Liver (tissue), 9 donors: ENCODE data around the gene SLC35E1. TPM values are rescaled to one million over a fixed set of nuclear protein-coding genes. Genes with fewer than 3 reads are reported as not detected.

ENCODE experiments used
- DNase-seq: peaks from one replicate; pipeline ENCODE4 v3.0.0-alpha.2; 2017; ENCODE audit warnings: low spot score
- H3K27ac ChIP-seq, 2 donors: one replicate each; pipeline ENCODE4 v1.7.0; 2013; ENCODE audit warnings: inconsistent platforms in 2 of 2, low read length in 2 of 2, control low read depth in 1 of 2, low read depth in 1 of 2, mild to moderate bottlenecking in 1 of 2
- H3K27me3 ChIP-seq, 4 donors: one replicate each; pipeline versions ENCODE4 v1.6.1 to v1.7.0; 2013; ENCODE audit warnings: low read length in 3 of 4, inconsistent platforms in 1 of 4, mild to moderate bottlenecking in 1 of 4, moderate library complexity in 1 of 4; ENCODE audit not compliant: control insufficient read depth in 4 of 4, insufficient read depth in 4 of 4
- H3K36me3 ChIP-seq, 4 donors: one replicate each; pipeline versions ENCODE4 v1.6.1 to v1.7.0; 2013; ENCODE audit warnings: low read length in 3 of 4, mild to moderate bottlenecking in 3 of 4, low read depth in 1 of 4, moderate library complexity in 1 of 4; ENCODE audit not compliant: control insufficient read depth in 4 of 4, insufficient read depth in 3 of 4
- H3K4me1 ChIP-seq, 4 donors: one replicate each; pipeline versions ENCODE4 v1.6.1 to v1.7.0; 2013; ENCODE audit warnings: low read length in 3 of 4, mild to moderate bottlenecking in 3 of 4, moderate library complexity in 1 of 4; ENCODE audit not compliant: control insufficient read depth in 4 of 4, insufficient read depth in 4 of 4
- H3K4me3 ChIP-seq, 3 donors: one replicate each; pipeline versions ENCODE4 v1.6.1 to v1.7.0; 2013; ENCODE audit warnings: low read length in 3 of 3, control low read depth in 1 of 3, low read depth in 1 of 3, mild to moderate bottlenecking in 1 of 3
- H3K9ac ChIP-seq, 2 donors: one replicate each; pipeline ENCODE4 v1.7.0; 2013; ENCODE audit warnings: low read length in 2 of 2, mild to moderate bottlenecking in 2 of 2, moderate library complexity in 2 of 2, control low read depth in 1 of 2, low read depth in 1 of 2
- H3K9me3 ChIP-seq, 4 donors: one replicate each; pipeline versions ENCODE4 v1.6.1 to v1.7.0; 2013; ENCODE audit warnings: low read length in 3 of 4; ENCODE audit not compliant: control insufficient read depth in 4 of 4
- CTCF ChIP-seq: fragments of 150-350 bp; IDR thresholded peaks from 2 replicates; pipeline ENCODE4 v1.5.1; 2017; ENCODE audit warnings: improper control_type of control experiment, low read depth, low read length; ENCODE audit not compliant: missing input control
- EGR1 ChIP-seq, 2 donors: IDR thresholded peaks; 2 replicates each; pipeline ENCODE4 v1.6.1; 2016 to 2018; ENCODE audit warnings: antibody characterized with exemption in 2 of 2, low read depth in 2 of 2
- FOXA1 ChIP-seq: IDR thresholded peaks from 2 replicates; pipeline ENCODE4 v1.6.1; 2016; ENCODE audit warnings: antibody characterized with exemption
- GABPA ChIP-seq, 2 donors: IDR thresholded peaks in 1 of 2; conservative IDR thresholded peaks in 1 of 2; 2 replicates each; pipeline ENCODE4 v1.6.1; 2016; ENCODE audit warnings: antibody characterized with exemption in 2 of 2, mild to moderate bottlenecking in 1 of 2, moderate library complexity in 1 of 2
- HNF4A ChIP-seq, 2 donors: conservative IDR thresholded peaks; 2 replicates each; pipeline ENCODE4 v1.6.1; 2016; ENCODE audit warnings: antibody characterized with exemption in 2 of 2, mild to moderate bottlenecking in 2 of 2
- HNF4G ChIP-seq: IDR thresholded peaks from 2 replicates; pipeline ENCODE4 v1.6.1; 2016; ENCODE audit warnings: antibody characterized with exemption
- JUND ChIP-seq, 2 donors: IDR thresholded peaks; 2 replicates each; pipeline ENCODE4 v1.6.1; 2016; ENCODE audit warnings: antibody characterized with exemption in 2 of 2
- MAX ChIP-seq: IDR thresholded peaks from 2 replicates; pipeline ENCODE4 v1.6.1; 2016; ENCODE audit warnings: antibody characterized with exemption
- NR2F2 ChIP-seq: IDR thresholded peaks from 2 replicates; pipeline ENCODE4 v1.6.1; 2016; ENCODE audit warnings: antibody characterized with exemption
- RAD21 ChIP-seq, 2 donors: IDR thresholded peaks; 2 replicates each; pipeline ENCODE4 v1.6.1; 2016; ENCODE audit warnings: antibody characterized with exemption in 2 of 2, mild to moderate bottlenecking in 2 of 2
- REST ChIP-seq: IDR thresholded peaks from 2 replicates; pipeline ENCODE4 v1.6.1; 2016; ENCODE audit warnings: antibody characterized with exemption, mild to moderate bottlenecking
- RXRA ChIP-seq, 2 donors: IDR thresholded peaks; 2 replicates each; pipeline ENCODE4 v1.6.1; 2017 to 2018; ENCODE audit warnings: antibody characterized with exemption in 2 of 2, mild to moderate bottlenecking in 1 of 2
- SP1 ChIP-seq: IDR thresholded peaks from 2 replicates; pipeline ENCODE4 v1.6.1; 2018; ENCODE audit warnings: antibody characterized with exemption, mild to moderate bottlenecking
- TAF1 ChIP-seq: conservative IDR thresholded peaks from 2 replicates; pipeline ENCODE4 v1.6.1; 2016; ENCODE audit warnings: antibody characterized with exemption, mild to moderate bottlenecking
- WGBS: extraction: QIAGEN DNeasy Blood & Tissue Kit; methylation state at CpG from one replicate; pipeline ENCODE4 v1.1.7; 2013; 5-methylcytosine and 5-hydroxymethylcytosine counted together
- polyA plus RNA-seq, 2 donors: library from polyadenylated mRNA; stranded (reverse) in 1 of 2; unstranded in 1 of 2; fragments of 200-250 nt in 1 of 2; fragments of >200 nt in 1 of 2; fragmentation: Nextera tagmentation in 1 of 2; extraction: Ambion mirVana in 1 of 2; gene quantifications; one replicate each; pipeline versions ENCODE4 v1.2.1 to v1.2.3, GENCODE V29; 2013 to 2015
- total RNA-seq, 2 donors: library from RNA; depleted of rRNA; stranded (reverse); fragments of >200 nt; gene quantifications; one replicate each; pipeline ENCODE4 v1.2.3, GENCODE V29; 2014
- TF ChIP-seq, protein P1 (sequence below): IDR thresholded peaks from 2 replicates; pipeline ENCODE4 v1.6.1; 2016; ENCODE audit warnings: antibody characterized with exemption
- TF ChIP-seq, protein P2 (sequence below): IDR thresholded peaks from 2 replicates; pipeline ENCODE4 v1.6.1; 2016; ENCODE audit warnings: antibody characterized with exemption
- donor health status: healthy.
- donor health status: healthy.
- donor health status: healthy.
- donor health status: healthy.
- donor health status: healthy.

Gene SLC35E1
- total and polyA plus RNA-seq, 4 donors = 11.2 to 20.5 (median 12.1) TPM

GRCh38 chr19:16600824-16601223 is 28.6 kb upstream of the SLC35E1 start:
- H3K36me3 ChIP-seq = no peaks in the 10 kb centered on the region

More at GRCh38 chr19:16600824-16601223, 28.6 kb upstream of the SLC35E1 start:
- Histone ChIP-seq H3K9me3 (no peaks in the 10 kb centered on the region), H3K27me3 (no peaks in the 10 kb centered on the region), H3K4me3 (no peak overlapping the region), H3K4me1 (peaks cover 0 to 6% (median 4%) of the 10 kb centered on the region in 4 donors), H3K9ac (no peak overlapping the region), H3K27ac (no peak overlapping the region)
- TF ChIP-seq RXRA (IDR thresholded peaks at IDR 0.05) = no peak
- TF ChIP-seq SP1 = no peak
- TF ChIP-seq REST = no peak
- TF ChIP-seq TAF1 = no peak
- no peak for TF ChIP-seq HNF4G
- no peak for TF ChIP-seq RAD21 (IDR thresholded peaks at IDR 0.05)
- no peak for TF ChIP-seq EGR1 (IDR thresholded peaks at IDR 0.05; ENCODE audit: low read depth in 2 of 2)
- no peak for TF ChIP-seq GABPA (IDR thresholded peaks at IDR 0.05 in 1 of 2, conservative IDR thresholded peaks at IDR 0.05 in 1 of 2)
- TF ChIP-seq FOXA1 = no peak
- no peak for TF ChIP-seq MAX
- TF ChIP-seq JUND (IDR thresholded peaks at IDR 0.05) = no peak
- TF ChIP-seq, protein P1, sequence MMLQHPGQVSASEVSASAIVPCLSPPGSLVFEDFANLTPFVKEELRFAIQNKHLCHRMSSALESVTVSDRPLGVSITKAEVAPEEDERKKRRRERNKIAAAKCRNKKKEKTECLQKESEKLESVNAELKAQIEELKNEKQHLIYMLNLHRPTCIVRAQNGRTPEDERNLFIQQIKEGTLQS = no peak
- TF ChIP-seq, protein P2, sequence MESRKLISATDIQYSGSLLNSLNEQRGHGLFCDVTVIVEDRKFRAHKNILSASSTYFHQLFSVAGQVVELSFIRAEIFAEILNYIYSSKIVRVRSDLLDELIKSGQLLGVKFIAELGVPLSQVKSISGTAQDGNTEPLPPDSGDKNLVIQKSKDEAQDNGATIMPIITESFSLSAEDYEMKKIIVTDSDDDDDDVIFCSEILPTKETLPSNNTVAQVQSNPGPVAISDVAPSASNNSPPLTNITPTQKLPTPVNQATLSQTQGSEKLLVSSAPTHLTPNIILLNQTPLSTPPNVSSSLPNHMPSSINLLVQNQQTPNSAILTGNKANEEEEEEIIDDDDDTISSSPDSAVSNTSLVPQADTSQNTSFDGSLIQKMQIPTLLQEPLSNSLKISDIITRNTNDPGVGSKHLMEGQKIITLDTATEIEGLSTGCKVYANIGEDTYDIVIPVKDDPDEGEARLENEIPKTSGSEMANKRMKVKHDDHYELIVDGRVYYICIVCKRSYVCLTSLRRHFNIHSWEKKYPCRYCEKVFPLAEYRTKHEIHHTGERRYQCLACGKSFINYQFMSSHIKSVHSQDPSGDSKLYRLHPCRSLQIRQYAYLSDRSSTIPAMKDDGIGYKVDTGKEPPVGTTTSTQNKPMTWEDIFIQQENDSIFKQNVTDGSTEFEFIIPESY = no peak
- no peak for TF ChIP-seq CTCF
- no peak for TF ChIP-seq NR2F2
- no peak for TF ChIP-seq HNF4A (conservative IDR thresholded peaks at IDR 0.05)
- DNase-seq = no peak
- 95% methylated on average over 5 of the region's 5 CpGs for WGBS
